NCI-H128 (cell line): ENCODE data around the gene C1orf226.

ENCODE experiments used
- DNase-seq: peaks from one replicate; lab custom pipeline; 2025; ENCODE audit not compliant: unreplicated experiment; lab: John Stamatoyannopoulos, UW

Gene C1orf226

GRCh38 chr1:162384116-162384515 is 2.6 kb downstream of the C1orf226 start:
- no peak for DNase-seq

- no peak for DNase-seq
Observed at GRCh38 chr1:162384601-162385279, 3.2 kb downstream of the C1orf226 start.

GRCh38 chr1:162385280-162385623 is 3.7 kb downstream of the C1orf226 start:
- no peak for DNase-seq

GRCh38 chr1:162385702-162386101 is 4.2 kb downstream of the C1orf226 start:
- DNase-seq, result no peak

GRCh38 chr1:162386292-162387225 is 5.0 kb downstream of the C1orf226 start:
- DNase-seq, result no peak

- DNase-seq, result no peak
Observed at GRCh38 chr1:162387226-162388082, 5.9 kb downstream of the C1orf226 start.

GRCh38 chr1:162388083-162388594 is 6.6 kb downstream of the C1orf226 start:
- no peak for DNase-seq

GRCh38 chr1:162388615-162389014 is 7.1 kb downstream of the C1orf226 start:
- DNase-seq, result no peak

- no peak for DNase-seq
Observed at GRCh38 chr1:162389021-162389818, 7.7 kb downstream of the C1orf226 start.

GRCh38 chr1:162389971-162390370 is 8.4 kb downstream of the C1orf226 start:
- DNase-seq, result no peak

GRCh38 chr1:162390396-162391185 is 9.1 kb downstream of the C1orf226 start:
- DNase-seq, result no peak

- no peak for DNase-seq
Observed at GRCh38 chr1:162391790-162392563, 10.4 kb downstream of the C1orf226 start.

GRCh38 chr1:162396201-162396906 is 14.8 kb downstream of the C1orf226 start:
- DNase-seq, result no peak

GRCh38 chr1:162397039-162397448 is 15.5 kb downstream of the C1orf226 start:
- no peak for DNase-seq

GRCh38 chr1:162397943-162398560 is 16.5 kb downstream of the C1orf226 start:
- no peak for DNase-seq

GRCh38 chr1:162398999-162399580 is 17.6 kb downstream of the C1orf226 start:
- no peak for DNase-seq

GRCh38 chr1:162400790-162401355 is 19.3 kb downstream of the C1orf226 start:
- no peak for DNase-seq
